ENCODE measurements around the gene AKR7A2. TPM values are rescaled to one million over a fixed set of nuclear protein-coding genes. Genes with fewer than 3 reads are reported as not detected.
A peak's percentile ranks its signal among the peaks of the same experiment; 100 is the strongest.

Gene AKR7A2
- polyA plus RNA-seq (2011; rRNA removed) (47.5 and 63.6 TPM in 2 replicates), polyA minus RNA-seq (2011; rRNA and poly(A)+ RNA removed) (24.0 and 37.4 TPM in 2 replicates)

DNA sequence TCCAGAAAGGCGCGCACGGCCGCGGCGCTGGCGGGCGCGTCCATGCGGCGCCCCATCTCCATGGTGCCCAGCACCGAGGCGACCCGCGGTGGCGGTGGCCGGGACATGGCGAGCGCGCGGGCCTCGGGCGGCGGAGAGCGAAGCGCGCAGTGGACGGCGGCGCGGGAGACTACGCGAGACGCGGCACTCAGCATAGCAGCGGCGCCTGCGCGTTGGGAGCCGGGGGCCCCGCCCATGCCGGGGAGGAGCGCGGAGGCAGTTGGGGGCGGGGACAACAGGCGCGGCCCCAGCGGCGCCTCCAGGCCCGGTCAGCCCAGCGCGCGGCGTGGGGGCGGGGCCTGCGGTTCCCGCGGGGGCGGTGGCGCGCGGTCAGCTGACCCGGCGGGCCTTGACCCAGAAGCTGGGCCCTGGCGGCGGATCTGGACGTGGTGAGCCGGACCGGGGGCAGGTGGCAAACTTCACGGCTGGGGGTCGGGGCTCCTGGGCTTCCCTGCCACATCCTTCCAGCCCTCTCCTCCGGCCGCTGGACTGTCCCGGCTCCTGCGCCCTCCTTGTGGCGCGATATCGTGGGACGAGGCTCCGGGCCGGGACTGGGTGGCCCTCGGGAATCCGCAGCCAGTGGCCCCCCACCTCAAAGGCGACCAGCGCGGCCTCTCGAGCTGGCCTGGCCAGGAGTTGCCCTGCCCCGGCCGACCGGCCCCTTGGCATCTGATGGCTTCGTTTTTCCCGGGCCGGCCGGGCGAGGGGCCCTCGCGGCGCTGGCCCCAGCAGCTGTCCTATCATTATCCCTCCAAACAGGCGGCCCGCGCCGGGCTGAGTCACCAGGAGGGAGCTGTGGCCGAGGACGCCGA, at the start of gene AKR7A2, which contains the start of gene SLC66A1:
Gene AKR7A2 (minus strand): TSS at position 214 of the 851 bp plus-strand sequence. CDS start 20 bp downstream, at position 194.
Gene SLC66A1 (plus strand): TSS at position 396 of the 851 bp plus-strand sequence. CDS start 5,352 bp downstream, outside the sequence.
- ChIA-PET CTCF (interaction anchor here (0.6 to 1.3 kb wide), 4 partner anchors 16 to 339 kb away, joined by 3 to 5 read pairs (median 4); no protein-coding TSS in a partner anchor), POLR2A (interaction anchor here (0.6 to 2.0 kb wide), 5 partner anchors 11 to 61 kb away, joined by 3 to 6 read pairs (median 4); partner anchors contain the start of genes EMC1 and MRTO4)
- TF ChIP-seq, protein P1, sequence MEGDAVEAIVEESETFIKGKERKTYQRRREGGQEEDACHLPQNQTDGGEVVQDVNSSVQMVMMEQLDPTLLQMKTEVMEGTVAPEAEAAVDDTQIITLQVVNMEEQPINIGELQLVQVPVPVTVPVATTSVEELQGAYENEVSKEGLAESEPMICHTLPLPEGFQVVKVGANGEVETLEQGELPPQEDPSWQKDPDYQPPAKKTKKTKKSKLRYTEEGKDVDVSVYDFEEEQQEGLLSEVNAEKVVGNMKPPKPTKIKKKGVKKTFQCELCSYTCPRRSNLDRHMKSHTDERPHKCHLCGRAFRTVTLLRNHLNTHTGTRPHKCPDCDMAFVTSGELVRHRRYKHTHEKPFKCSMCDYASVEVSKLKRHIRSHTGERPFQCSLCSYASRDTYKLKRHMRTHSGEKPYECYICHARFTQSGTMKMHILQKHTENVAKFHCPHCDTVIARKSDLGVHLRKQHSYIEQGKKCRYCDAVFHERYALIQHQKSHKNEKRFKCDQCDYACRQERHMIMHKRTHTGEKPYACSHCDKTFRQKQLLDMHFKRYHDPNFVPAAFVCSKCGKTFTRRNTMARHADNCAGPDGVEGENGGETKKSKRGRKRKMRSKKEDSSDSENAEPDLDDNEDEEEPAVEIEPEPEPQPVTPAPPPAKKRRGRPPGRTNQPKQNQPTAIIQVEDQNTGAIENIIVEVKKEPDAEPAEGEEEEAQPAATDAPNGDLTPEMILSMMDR (IDR thresholded peaks at IDR 0.05; ENCODE audit: low read depth, low read length), result no peak; the same call in 1 of the 2 replicates
- Histone ChIP-seq H3K27ac (ENCODE audit: low read depth, low read length) (peak within 1 kb of the TSS; percentile 81), H3K27me3 (ENCODE audit: control insufficient read depth, insufficient read depth, low read length) (no peaks in the 10 kb centered on the region), H3K9me3 (ENCODE audit: control insufficient read depth, insufficient read depth, low read length) (no peaks in the 10 kb centered on the region; the same call in 1 of the 2 replicates), H3K4me3 (ENCODE audit: low read depth, low read length) (peak within 1 kb of the TSS; percentile 82)
- peak; percentile 72 for DNase-seq (ENCODE audit: low read depth, low spot score)

DNA sequence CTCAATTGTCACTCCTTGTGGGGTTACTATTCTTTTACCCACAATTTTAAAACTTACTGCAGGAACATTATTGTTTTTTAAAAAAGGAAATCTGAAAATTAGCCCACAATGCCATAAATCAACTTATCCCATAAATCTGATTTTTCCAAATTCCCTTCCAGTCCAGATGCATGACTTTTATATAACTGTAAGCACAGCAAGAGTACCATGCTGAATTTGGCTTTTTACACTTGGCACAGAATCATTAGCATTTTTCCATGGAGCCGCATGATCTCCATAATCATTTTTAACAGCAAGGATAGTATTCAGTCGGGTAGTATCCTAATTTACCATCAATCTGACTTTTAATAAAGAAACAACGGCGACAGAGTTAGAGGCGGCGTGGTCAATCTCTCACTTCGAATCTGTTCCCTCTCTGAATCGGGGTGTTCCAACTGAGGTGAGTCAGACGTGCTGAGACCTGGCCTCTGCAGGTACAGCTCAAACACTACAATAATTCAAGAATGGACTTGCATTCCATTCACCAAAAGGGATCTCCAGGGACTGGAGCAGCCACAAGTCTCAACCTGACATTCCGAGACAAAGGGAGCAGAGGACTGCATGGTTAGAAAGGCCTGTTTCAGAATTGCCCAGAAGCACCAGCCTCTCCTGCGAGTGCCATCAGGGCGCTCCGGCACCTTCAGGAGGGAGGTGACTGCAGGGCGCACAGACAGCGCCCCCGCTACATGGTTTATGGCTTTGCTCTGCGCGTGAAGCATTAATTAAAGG, 49.1 kb upstream of the AKR7A2 start:
- TF ChIP-seq, protein P1 (IDR thresholded peaks at IDR 0.05; ENCODE audit: low read depth, low read length), result no peak
- POLR2A ChIA-PET, result no interaction called here
- no peaks in the 10 kb centered on the region for H3K9me3 ChIP-seq (ENCODE audit: control insufficient read depth, insufficient read depth, low read length)
- H3K27ac ChIP-seq (ENCODE audit: low read depth, low read length), result no peak overlapping the region
- CTCF ChIA-PET, result interaction anchor here (0.9 kb wide), 1 partner anchor 10 kb away, joined by 3 read pairs; no protein-coding TSS in a partner anchor
- no peak overlapping the region for H3K4me3 ChIP-seq (ENCODE audit: low read depth, low read length)
- H3K27me3 ChIP-seq (ENCODE audit: control insufficient read depth, insufficient read depth, low read length), result no peaks in the 10 kb centered on the region
- DNase-seq (ENCODE audit: low read depth, low spot score), result no peak

DNA sequence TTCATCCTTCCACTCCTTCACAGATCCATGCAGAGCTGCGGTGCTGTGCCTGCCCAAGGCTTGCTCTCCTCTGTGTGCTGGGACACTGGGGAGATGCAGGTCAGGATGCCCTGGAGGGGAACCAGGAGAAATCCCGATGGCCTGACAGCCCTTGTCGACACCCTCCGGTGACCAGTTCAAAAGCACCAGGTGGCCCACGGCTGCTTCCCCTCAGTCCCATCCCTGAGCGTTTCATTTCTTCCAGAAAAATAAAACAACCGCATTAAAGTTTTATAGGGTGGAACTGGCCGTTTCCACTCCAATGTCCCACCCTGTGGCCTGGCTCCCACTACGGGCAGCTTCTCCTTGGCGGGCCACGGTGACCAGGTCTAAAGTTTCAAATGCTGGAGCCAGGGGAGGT, 48.5 kb upstream of the AKR7A2 start:
- POLR2A ChIA-PET, result no interaction called here
- TF ChIP-seq, protein P1 (IDR thresholded peaks at IDR 0.05; ENCODE audit: low read depth, low read length), result no peak

DNA sequence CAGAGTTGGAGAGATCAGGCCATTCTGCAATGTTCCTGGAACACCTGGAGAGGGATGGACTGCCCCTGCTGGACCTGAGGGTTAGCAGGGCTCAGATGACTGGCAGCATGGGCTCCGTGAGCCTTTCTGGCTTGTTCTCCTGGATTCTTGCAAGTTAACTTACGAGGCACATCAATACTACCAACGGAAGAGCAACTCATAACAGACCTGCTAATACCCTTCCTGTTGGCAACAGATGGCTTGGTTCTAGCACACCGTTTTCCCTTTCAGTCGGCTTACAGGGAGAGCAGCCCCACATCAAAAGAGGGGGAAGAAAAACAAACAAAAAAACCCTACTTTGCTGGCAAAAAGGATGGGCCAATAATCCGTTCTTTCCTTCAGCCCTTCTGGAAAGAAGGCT, 48.1 kb upstream of the AKR7A2 start:
- POLR2A ChIA-PET, result no interaction called here
- Histone ChIP-seq H3K27me3 (ENCODE audit: control insufficient read depth, insufficient read depth, low read length) (no peaks in the 10 kb centered on the region), H3K4me3 (ENCODE audit: low read depth, low read length) (no peak overlapping the region), H3K27ac (ENCODE audit: low read depth, low read length) (no peak overlapping the region), H3K9me3 (ENCODE audit: control insufficient read depth, insufficient read depth, low read length) (no peaks in the 10 kb centered on the region)
- CTCF ChIA-PET, result interaction anchor here (0.9 to 1.1 kb wide), 2 partner anchors 9 to 294 kb away, joined by 3 to 6 read pairs; no protein-coding TSS in a partner anchor
- TF ChIP-seq, protein P1 (IDR thresholded peaks at IDR 0.05; ENCODE audit: low read depth, low read length), result no peak
- no peak for DNase-seq (ENCODE audit: low read depth, low spot score)

More for the DNA sequence above, 48.5 kb upstream of the AKR7A2 start:
- Histone ChIP-seq H3K4me3 (ENCODE audit: low read depth, low read length) (no peak overlapping the region), H3K9me3 (ENCODE audit: control insufficient read depth, insufficient read depth, low read length) (no peaks in the 10 kb centered on the region), H3K27ac (ENCODE audit: low read depth, low read length) (no peak overlapping the region), H3K27me3 (ENCODE audit: control insufficient read depth, insufficient read depth, low read length) (no peaks in the 10 kb centered on the region)
- CTCF ChIA-PET, result interaction anchor here (0.9 kb wide), 1 partner anchor 9 kb away, joined by 3 read pairs; no protein-coding TSS in a partner anchor
- DNase-seq (ENCODE audit: low read depth, low spot score), result no peak
